ENCODE results near the gene GBX1.

Gene GBX1

DNA sequence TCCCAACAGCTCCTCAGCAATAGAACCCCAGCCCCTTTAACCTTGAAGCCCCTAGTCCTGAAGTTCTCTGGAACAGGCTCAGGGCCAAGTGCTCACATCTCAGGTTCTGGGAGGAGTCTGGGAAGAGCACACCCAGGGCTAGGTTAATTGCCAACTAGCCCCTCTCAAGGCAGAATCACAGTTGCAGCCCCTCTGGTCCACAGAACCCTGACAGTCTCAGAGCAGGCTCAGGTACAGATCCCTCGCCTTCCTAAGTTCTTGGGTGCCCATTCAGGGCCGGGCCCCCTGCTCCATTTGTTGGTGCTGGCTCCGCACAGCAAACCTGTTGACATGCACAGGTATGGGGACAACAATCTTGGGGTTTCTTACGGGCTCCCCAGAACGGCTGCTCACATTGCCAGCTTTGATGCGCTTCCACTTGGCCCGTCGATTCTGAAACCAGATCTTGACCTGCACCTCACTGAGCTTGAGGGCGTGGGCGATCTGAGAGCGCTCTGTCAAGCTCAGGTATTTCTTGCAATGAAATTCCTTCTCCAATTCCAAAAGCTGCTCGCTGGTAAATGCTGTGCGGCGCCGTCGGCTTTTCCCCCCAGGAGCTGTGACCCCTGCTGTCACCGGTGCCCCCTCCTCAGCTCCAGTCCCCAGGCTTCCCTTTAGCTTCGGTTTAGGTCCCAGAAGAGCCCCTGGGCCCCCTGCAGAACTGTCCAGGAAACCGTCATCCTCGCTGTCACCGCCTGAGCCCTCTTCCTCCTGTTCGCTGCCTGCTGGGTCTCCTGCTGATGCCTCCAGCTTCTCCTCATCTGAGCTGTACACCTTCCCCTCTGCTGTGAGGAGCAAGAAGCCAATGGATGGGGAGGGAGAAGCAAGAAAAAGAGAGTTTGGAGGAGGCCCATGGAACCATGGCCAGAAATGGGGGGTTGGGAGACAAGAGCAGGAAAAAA is 18.9 kb downstream of the GBX1 start:
- Histone ChIP-seq H3K36me3 (peaks cover 9% of the 10 kb centered on the region), H3K27me3 (peaks cover 24% of the 10 kb centered on the region), H3K9me3 (no peaks in the 10 kb centered on the region), H3K4me1 (no peaks in the 10 kb centered on the region), H3K4me3 (ENCODE audit: low read depth, low read length) (no peak overlapping the region)
- peak; percentile 6 for DNase-seq
- TF ChIP-seq, protein P1, sequence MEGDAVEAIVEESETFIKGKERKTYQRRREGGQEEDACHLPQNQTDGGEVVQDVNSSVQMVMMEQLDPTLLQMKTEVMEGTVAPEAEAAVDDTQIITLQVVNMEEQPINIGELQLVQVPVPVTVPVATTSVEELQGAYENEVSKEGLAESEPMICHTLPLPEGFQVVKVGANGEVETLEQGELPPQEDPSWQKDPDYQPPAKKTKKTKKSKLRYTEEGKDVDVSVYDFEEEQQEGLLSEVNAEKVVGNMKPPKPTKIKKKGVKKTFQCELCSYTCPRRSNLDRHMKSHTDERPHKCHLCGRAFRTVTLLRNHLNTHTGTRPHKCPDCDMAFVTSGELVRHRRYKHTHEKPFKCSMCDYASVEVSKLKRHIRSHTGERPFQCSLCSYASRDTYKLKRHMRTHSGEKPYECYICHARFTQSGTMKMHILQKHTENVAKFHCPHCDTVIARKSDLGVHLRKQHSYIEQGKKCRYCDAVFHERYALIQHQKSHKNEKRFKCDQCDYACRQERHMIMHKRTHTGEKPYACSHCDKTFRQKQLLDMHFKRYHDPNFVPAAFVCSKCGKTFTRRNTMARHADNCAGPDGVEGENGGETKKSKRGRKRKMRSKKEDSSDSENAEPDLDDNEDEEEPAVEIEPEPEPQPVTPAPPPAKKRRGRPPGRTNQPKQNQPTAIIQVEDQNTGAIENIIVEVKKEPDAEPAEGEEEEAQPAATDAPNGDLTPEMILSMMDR (IDR thresholded peaks at IDR 0.05; ENCODE audit: low read depth, low read length): no peak

DNA sequence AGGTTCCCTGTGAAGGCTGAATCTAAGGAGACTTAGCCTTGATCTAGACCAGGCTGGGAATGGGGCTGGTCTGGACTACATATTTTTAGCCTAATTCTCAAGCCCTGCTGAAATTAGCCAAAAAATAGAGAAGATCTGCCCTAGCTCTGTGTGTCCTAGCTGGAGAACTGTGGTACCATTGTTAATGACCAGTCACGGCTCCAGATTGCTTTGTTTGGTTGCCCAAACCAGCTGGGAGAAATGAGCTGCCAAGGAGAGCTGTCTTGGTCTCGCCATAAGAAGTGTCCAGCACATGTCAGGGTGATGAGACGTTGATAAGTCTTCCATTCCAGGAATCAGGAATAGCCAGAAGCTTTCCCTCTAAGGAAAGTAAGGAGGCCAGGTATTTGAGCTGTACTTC is 20.7 kb downstream of the GBX1 start:
- Histone ChIP-seq H3K36me3 (peaks cover 25% of the 10 kb centered on the region), H3K27me3 (peaks cover 11% of the 10 kb centered on the region), H3K4me3 (ENCODE audit: low read depth, low read length) (no peak overlapping the region), H3K9me3 (no peaks in the 10 kb centered on the region), H3K4me1 (peaks cover 10% of the 10 kb centered on the region; the same call in 1 of the 2 replicates)
- TF ChIP-seq, protein P1 (IDR thresholded peaks at IDR 0.05; ENCODE audit: low read depth, low read length): no peak
- no peak for DNase-seq

DNA sequence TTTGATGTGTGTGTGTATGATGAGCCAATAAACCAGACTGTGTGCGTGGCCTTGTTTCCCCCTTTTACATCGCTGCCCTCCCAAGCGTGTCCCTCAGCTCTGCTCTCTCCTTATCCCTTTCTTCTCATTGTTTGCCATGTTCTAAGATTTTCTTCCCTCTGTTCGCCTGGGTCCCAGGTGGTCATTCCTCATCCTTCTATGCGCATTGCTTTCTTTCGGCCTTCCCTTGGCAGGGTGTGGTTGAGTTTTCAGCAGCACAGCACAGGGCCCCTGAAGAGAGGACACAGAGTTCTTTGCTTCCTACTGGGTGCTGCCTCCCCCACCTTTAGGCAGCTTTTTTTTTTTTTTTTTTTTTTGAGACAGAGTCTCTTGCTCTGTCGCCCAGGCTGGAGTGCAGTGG is 23.1 kb downstream of the GBX1 start:
- TF ChIP-seq, protein P1 (IDR thresholded peaks at IDR 0.05; ENCODE audit: low read depth, low read length): no peak
- H3K9me3 ChIP-seq: no peaks in the 10 kb centered on the region
- H3K36me3 ChIP-seq: peaks cover 38% of the 10 kb centered on the region
- H3K4me1 ChIP-seq: peaks cover 10% of the 10 kb centered on the region; the same call in 1 of the 2 replicates
- H3K27me3 ChIP-seq: no peaks in the 10 kb centered on the region; the same call in none of the 2 replicates
- no peak overlapping the region for H3K4me3 ChIP-seq (ENCODE audit: low read depth, low read length)
- DNase-seq: no peak

DNA sequence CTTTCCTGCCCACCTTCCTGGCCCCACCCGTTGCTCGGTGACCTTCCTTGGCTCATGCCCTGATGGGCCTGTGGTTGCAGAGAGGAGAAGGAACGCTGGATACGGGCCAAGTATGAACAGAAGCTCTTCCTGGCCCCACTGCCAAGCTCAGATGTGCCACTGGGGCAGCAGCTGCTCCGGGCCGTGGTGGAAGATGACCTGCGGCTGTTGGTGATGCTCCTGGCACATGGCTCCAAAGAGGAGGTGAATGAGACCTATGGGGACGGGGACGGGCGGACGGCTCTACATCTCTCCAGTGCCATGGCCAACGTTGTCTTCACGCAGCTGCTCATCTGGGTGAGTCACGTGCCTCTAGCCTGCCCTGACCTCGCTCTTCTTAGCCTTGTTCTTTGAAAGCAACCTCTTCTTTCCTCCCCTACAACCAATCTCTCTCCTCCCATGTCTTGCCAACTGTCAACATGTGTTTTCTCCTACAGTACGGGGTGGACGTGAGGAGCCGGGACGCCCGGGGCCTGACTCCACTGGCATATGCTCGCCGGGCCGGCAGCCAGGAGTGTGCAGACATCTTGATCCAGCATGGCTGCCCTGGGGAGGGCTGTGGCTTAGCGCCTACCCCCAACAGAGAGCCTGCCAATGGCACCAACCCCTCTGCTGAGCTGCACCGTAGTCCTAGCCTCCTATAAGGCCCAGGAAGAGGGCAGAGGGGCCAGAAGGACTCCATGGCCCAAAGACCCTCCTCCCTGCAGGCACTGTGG is 24.1 kb downstream of the GBX1 start:
- DNase-seq: peak; percentile 31
- Histone ChIP-seq H3K4me1 (peaks cover 10% of the 10 kb centered on the region; the same call in 1 of the 2 replicates), H3K9me3 (no peaks in the 10 kb centered on the region), H3K36me3 (peaks cover 38% of the 10 kb centered on the region), H3K4me3 (ENCODE audit: low read depth, low read length) (no peak overlapping the region), H3K27me3 (no peaks in the 10 kb centered on the region; the same call in 1 of the 2 replicates)
- TF ChIP-seq, protein P1 (IDR thresholded peaks at IDR 0.05; ENCODE audit: low read depth, low read length): no peak

DNA sequence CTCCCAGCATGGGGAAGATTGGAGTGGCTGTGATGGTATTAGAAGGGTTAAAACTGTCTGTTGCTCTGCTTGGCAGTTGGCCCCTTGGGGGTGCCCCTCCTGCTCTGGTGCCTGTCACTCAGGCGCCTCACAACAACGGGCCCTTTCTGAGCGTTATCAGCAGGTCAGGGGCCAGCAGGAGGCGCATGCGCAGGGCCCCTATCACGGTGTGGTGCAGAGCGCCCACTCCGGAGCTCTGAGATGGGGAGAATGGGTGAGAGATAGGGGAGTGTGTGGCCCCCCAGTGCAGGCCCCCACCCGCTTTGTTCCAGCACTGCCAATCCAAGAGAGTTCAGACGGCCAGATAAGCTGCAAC is 24.8 kb downstream of the GBX1 start:
- Histone ChIP-seq H3K36me3 (peaks cover 41% of the 10 kb centered on the region), H3K27me3 (no peaks in the 10 kb centered on the region), H3K9me3 (no peaks in the 10 kb centered on the region), H3K4me3 (ENCODE audit: low read depth, low read length) (no peak overlapping the region), H3K4me1 (peaks cover 10% of the 10 kb centered on the region; the same call in 1 of the 2 replicates)
- TF ChIP-seq, protein P1 (IDR thresholded peaks at IDR 0.05; ENCODE audit: low read depth, low read length): 0 out of 2 replicates have a peak, but pooled peaks have one; percentile 2
- DNase-seq: peak; percentile 37

Data from BE2C (cell line).